ENCODE results near the gene OTUD1. TPM values are rescaled to one million over a fixed set of nuclear protein-coding genes. Genes with fewer than 3 reads are reported as not detected.

Gene OTUD1
- total and polyA plus RNA-seq, 10 of the 15 experiments (the other 5 are each of a cell fraction or from before 2014, with no cell fraction given) = 0.18 to 1.6 (median 0.63) TPM; not detected in 1

GRCh38 chr10:23418051-23418681, 20.7 kb upstream of the OTUD1 start (continued):
- no peak for TF ChIP-seq RFX5 (IDR thresholded peaks at IDR 0.05; ENCODE audit: low read depth, low read length)

- ATAC-seq (no peak), DNase-seq (ENCODE audit: low read depth, low spot score) (no peak), FAIRE-seq (no peak)
- CTCF ChIA-PET = no interaction called here
- H3K9me3 ChIP-seq (replicated peaks; ENCODE audit: control insufficient read depth, insufficient read depth, low read length) = no peaks in the 10 kb centered on the region
- SMC1A ChIA-PET (ENCODE audit: uncharacterized antibody, unreplicated experiment) = no interaction called here
- H3K9ac ChIP-seq (ENCODE audit: control insufficient read depth, insufficient read depth, low read length) = no peak overlapping the region
- no peak for TF ChIP-seq RELB (IDR thresholded peaks at IDR 0.05; ENCODE audit: low read depth)
- no peak for TF ChIP-seq SUPT20H (IDR thresholded peaks at IDR 0.05; ENCODE audit: borderline replicate concordance, control insufficient read depth, low read depth, low read length)
- no peak for TF ChIP-seq FOXM1 (IDR thresholded peaks at IDR 0.05; ENCODE audit: low read depth, low read length)
- TF ChIP-seq ZNF217 (IDR thresholded peaks at IDR 0.05) = no peak
- no peak for TF ChIP-seq EED (IDR thresholded peaks at IDR 0.05; ENCODE audit: low read depth)
- no peak for TF ChIP-seq ESRRA (IDR thresholded peaks at IDR 0.05; ENCODE audit: low read length)
- no peak for TF ChIP-seq SREBF2 (IDR thresholded peaks at IDR 0.05; ENCODE audit: low read length)
- TF ChIP-seq ZBTB4 (CRISPR knock-in tag; IDR thresholded peaks at IDR 0.05) = no peak
- no peak for TF ChIP-seq PKNOX1 (IDR thresholded peaks at IDR 0.05)
- no peak for TF ChIP-seq CBX3 (IDR thresholded peaks at IDR 0.05; ENCODE audit: borderline replicate concordance, low read depth)
- no peak for TF ChIP-seq MXI1 (IDR thresholded peaks at IDR 0.05; ENCODE audit: low read depth, low read length)
- H3K79me2 ChIP-seq (ENCODE audit: control insufficient read depth, insufficient read depth, low read length) = no peaks in the 10 kb centered on the region
- H3K4me1 ChIP-seq (ENCODE audit: control insufficient read depth, insufficient read depth, low read length) = peaks cover 7% of the 10 kb centered on the region
- no peak overlapping the region for H3K4me3 ChIP-seq
- no peaks in the 10 kb centered on the region for H3K36me3 ChIP-seq (ENCODE audit: control insufficient read depth in 2 of 2, insufficient read depth in 2 of 2, low read length in 1 of 2)
- BruUV-seq (replicated peaks) = no TSS peak
- H4K20me1 ChIP-seq (ENCODE audit: control insufficient read depth, insufficient read depth) = no peaks in the 10 kb centered on the region
- in situ Hi-C loops (cut with MboI) = no loop called here
- no peak overlapping the region for H2AFZ ChIP-seq (ENCODE audit: control insufficient read depth, low read depth, low read length)
- intact Hi-C loops (cut with micrococcal nuclease; ENCODE audit: unreplicated experiment) = no loop called here
- no peak overlapping the region for H3K27ac ChIP-seq (ENCODE audit: control insufficient read depth, insufficient read depth)
- POLR2A ChIA-PET = no interaction called here
- no peaks in the 10 kb centered on the region for H3K27me3 ChIP-seq (replicated peaks in 1 of 2; ENCODE audit: control insufficient read depth in 2 of 2, insufficient read depth in 2 of 2, low read length in 1 of 2)
- WGBS (ENCODE audit: insufficient coverage, insufficient replicate concordance, low lambda C conversion rate, missing lambda C conversion rate) = 85% methylated on average over 5 of the region's 5 CpGs
- RAD21 ChIA-PET (ENCODE audit: unreplicated experiment) = interaction anchor here (0.6 kb wide), 1 partner anchor 1214 kb away, joined by 3 read pairs; no protein-coding TSS in a partner anchor
- H3K4me2 ChIP-seq (ENCODE audit: control insufficient read depth, insufficient read depth) = no peak overlapping the region
These were observed 19.7 kb upstream of the OTUD1 start for GRCh38 chr10:23419201-23419600.

Measured in GM12878 (cell line).